MCF 10A (cell line): ENCODE measurements around the gene PPP2R5E. TPM values are rescaled to one million over a fixed set of nuclear protein-coding genes. Genes with fewer than 3 reads are reported as not detected.

Experiments
- BruUV-seq: library from RNA; stranded (reverse); fragments of 400-500 nt; replicated peaks from 2 replicates; lab custom pipeline; 2021; lab: Mats Ljungman, UMichigan
- CTCF ChIA-PET: fragments of 300-600 bp; sonication (Branson Sonifier 250); formaldehyde crosslinking; extraction: SDS; loops from one replicate; lab custom pipeline; 2021; ENCODE audit warnings: antibody characterized with exemption, inconsistent platforms; lab: Yijun Ruan, JAX
- POLR2A ChIA-PET: fragments of 300-600, 350-650 bp; sonication (Branson Sonifier 250); formaldehyde crosslinking; extraction: SDS; loops from one replicate; lab custom pipeline; 2020; ENCODE audit warnings: antibody characterized with exemption, inconsistent platforms; lab: Yijun Ruan, JAX
- DNase-seq: peaks from one replicate; pipeline ENCODE4 v3.0.0-alpha.2; 2018; ENCODE audit not compliant: unreplicated experiment
- H3K27ac Mint-ChIP-seq: one replicate; pipeline ENCODE4 v1.8.0; 2022; ENCODE audit warnings: mild to moderate bottlenecking, low read depth, mixed read lengths; ENCODE audit not compliant: unreplicated experiment
- H3K27me3 Mint-ChIP-seq: one replicate; pipeline ENCODE4 v1.8.0; 2022; ENCODE audit warnings: mixed read lengths; ENCODE audit not compliant: insufficient read depth, unreplicated experiment
- H3K36me3 Mint-ChIP-seq: one replicate; pipeline ENCODE4 v1.8.0; 2022; ENCODE audit warnings: mild to moderate bottlenecking, moderate library complexity, mixed read lengths; ENCODE audit not compliant: insufficient read depth, unreplicated experiment
- H3K4me1 Mint-ChIP-seq: one replicate; pipeline ENCODE4 v1.8.0; 2022; ENCODE audit warnings: mixed read lengths; ENCODE audit not compliant: insufficient read depth, unreplicated experiment
- H3K4me3 Mint-ChIP-seq: one replicate; pipeline ENCODE4 v1.8.0; 2022; ENCODE audit warnings: mild to moderate bottlenecking, moderate library complexity, mixed read lengths; ENCODE audit not compliant: unreplicated experiment
- H3K9me3 Mint-ChIP-seq: one replicate; pipeline ENCODE4 v1.8.0; 2022; ENCODE audit warnings: mixed read lengths; ENCODE audit not compliant: unreplicated experiment
- intact Hi-C: fragments of 100-400 bp; cut with micrococcal nuclease; formaldehyde crosslinking; loops from 2 replicates; pipeline ENCODE4 v1.14.1; 2022
- total RNA-seq: library from RNA; stranded (reverse); gene quantifications from 2 replicates; pipeline ENCODE4 v1.2.3, GENCODE V29; 2022
- TF ChIP-seq, protein P1 (sequence below): fragments of 200-600 bp; IDR thresholded peaks from one replicate; pipeline ENCODE4 v1.8.0; 2022; ENCODE audit warnings: antibody characterized with exemption, mild to moderate bottlenecking; ENCODE audit not compliant: unreplicated experiment

PPP2R5E gene
- total RNA-seq, 1 experiment from 2014 or later, result 49.7 TPM

DNA sequence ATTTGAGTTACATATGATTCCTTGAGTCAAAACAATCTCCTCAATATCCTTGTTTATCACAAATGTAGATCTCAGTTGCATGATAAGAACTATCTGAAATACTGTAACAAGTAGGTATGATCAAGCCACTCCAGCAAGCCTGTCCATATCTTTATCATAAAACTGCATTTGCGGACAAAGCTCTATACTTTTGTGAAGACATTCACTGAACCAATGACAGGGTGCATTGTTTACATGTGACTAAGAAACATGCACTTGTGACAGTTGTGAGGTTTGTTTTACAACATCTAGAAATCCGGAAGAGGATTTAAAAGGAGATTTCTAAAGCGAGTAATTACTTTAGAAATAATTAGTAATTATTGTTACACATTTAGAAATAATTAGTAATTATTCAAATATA lies 111.7 kb downstream of the PPP2R5E start:
- Mint-ChIP-seq H3K9me3 (no peaks in the 10 kb centered on the region), H3K4me3 (no peak overlapping the region), H3K27me3 (no peaks in the 10 kb centered on the region), H3K4me1 (peaks cover 15% of the 10 kb centered on the region), H3K27ac (no peak overlapping the region), H3K36me3 (peaks cover 3% of the 10 kb centered on the region)
- intact Hi-C loops, result no loop called here
- ChIA-PET POLR2A (interaction anchor here (0.6 to 1.0 kb wide), 2 partner anchors 34 to 37 kb away, joined by 3 to 4 read pairs; no protein-coding TSS in a partner anchor), CTCF (no interaction called here)
- BruUV-seq, result no TSS peak
- no peak for DNase-seq
- TF ChIP-seq, protein P1, sequence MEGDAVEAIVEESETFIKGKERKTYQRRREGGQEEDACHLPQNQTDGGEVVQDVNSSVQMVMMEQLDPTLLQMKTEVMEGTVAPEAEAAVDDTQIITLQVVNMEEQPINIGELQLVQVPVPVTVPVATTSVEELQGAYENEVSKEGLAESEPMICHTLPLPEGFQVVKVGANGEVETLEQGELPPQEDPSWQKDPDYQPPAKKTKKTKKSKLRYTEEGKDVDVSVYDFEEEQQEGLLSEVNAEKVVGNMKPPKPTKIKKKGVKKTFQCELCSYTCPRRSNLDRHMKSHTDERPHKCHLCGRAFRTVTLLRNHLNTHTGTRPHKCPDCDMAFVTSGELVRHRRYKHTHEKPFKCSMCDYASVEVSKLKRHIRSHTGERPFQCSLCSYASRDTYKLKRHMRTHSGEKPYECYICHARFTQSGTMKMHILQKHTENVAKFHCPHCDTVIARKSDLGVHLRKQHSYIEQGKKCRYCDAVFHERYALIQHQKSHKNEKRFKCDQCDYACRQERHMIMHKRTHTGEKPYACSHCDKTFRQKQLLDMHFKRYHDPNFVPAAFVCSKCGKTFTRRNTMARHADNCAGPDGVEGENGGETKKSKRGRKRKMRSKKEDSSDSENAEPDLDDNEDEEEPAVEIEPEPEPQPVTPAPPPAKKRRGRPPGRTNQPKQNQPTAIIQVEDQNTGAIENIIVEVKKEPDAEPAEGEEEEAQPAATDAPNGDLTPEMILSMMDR, result no peak

DNA sequence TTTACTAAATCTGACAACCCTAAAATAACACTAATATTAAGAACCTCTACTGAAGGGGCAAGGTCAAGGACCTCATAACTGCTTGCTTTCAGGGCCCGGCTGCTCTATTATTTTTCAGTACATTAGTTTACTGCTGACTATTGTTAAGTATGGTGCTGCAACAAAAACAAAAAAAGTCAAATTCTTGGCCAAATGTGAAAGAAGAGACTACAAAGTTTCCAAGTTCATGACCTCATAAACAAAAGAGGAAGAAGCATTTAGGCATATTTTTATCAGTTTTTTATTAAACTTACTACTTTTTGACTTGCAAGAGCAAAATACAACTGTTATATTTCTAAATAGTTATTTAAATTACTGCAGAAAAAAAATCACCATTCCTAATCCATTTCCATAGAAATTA lies 114.7 kb downstream of the PPP2R5E start:
- POLR2A ChIA-PET, result no interaction called here
- H3K27me3 Mint-ChIP-seq, result no peaks in the 10 kb centered on the region
- CTCF ChIA-PET, result interaction anchor here (0.6 kb wide), 1 partner anchor 55 kb away, joined by 4 read pairs; no protein-coding TSS in a partner anchor
- H3K27ac Mint-ChIP-seq, result no peak overlapping the region
- H3K9me3 Mint-ChIP-seq, result no peaks in the 10 kb centered on the region
- H3K4me1 Mint-ChIP-seq, result no peaks in the 10 kb centered on the region
- no peak overlapping the region for H3K4me3 Mint-ChIP-seq
- TF ChIP-seq, protein P1, result no peak
- DNase-seq, result no peak
- intact Hi-C loops, result no loop called here
- no TSS peak for BruUV-seq
- peaks cover 6% of the 10 kb centered on the region for H3K36me3 Mint-ChIP-seq

DNA sequence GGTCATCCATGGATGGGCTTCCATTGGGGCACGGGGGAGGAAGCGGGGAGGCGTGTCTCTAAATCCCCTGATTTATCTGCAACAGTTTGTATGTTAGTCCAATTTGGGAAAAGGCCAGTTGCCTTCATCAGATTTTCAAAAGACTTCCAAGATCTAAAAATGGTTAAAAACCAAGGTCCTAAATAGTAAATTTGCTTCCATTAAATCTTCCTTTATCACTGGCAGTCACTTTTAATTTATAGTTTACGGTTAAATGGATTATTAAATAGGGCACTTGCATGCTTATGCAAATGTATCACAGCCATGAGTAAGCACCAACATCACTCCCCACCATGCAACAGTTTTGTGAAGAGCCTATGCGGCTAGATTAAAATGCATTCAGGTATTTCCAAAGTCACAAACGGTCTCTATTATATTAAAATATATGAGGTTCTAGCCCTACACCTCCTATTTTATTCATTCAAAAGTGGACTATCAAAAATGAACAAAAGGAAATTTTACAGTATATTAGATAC lies 116.3 kb downstream of the PPP2R5E start:
- DNase-seq, result no peak
- H3K4me1 Mint-ChIP-seq, result no peaks in the 10 kb centered on the region
- H3K27ac Mint-ChIP-seq, result no peak overlapping the region
- ChIA-PET POLR2A (interaction anchor here (0.6 to 1.0 kb wide), 3 partner anchors 15 to 183 kb away, joined by 3 to 4 read pairs (median 4); no protein-coding TSS in a partner anchor), CTCF (interaction anchor here (1.0 kb wide), 1 partner anchor 116 kb away, joined by 4 read pairs; the partner anchor contains the start of gene PPP2R5E)
- BruUV-seq, result no TSS peak
- TF ChIP-seq, protein P1, result no peak
- intact Hi-C loops, result no loop called here
- H3K4me3 Mint-ChIP-seq, result no peak overlapping the region
- H3K36me3 Mint-ChIP-seq, result peaks cover 10% of the 10 kb centered on the region
- no peaks in the 10 kb centered on the region for H3K9me3 Mint-ChIP-seq
- no peaks in the 10 kb centered on the region for H3K27me3 Mint-ChIP-seq

DNA sequence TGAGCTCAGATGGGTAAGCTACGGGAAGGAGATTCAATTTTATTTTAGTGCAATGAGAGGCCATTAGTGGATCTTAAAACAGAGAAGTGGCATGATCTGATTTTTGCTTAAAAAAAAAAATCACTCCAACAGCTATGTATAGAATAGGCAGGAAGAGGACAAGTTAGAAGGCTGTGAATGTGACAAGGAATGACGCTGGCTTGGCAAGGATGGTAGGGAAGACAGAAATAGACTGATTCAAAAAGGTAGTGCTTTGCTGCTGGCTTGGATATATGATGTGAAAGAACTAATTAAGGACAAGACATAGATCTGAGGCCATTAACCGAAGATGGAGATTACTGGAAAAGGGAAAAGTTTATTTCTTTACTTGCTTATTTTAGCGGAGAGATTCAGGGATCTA lies 119.3 kb downstream of the PPP2R5E start:
- H3K27me3 Mint-ChIP-seq, result no peaks in the 10 kb centered on the region
- H3K27ac Mint-ChIP-seq, result no peak overlapping the region
- no peak for DNase-seq
- POLR2A ChIA-PET, result interaction anchor here (0.8 kb wide), 1 partner anchor 135 kb away, joined by 3 read pairs; no protein-coding TSS in a partner anchor
- intact Hi-C loops, result no loop called here
- H3K4me3 Mint-ChIP-seq, result no peak overlapping the region
- CTCF ChIA-PET, result no interaction called here
- no TSS peak for BruUV-seq
- peaks cover 28% of the 10 kb centered on the region for H3K36me3 Mint-ChIP-seq
- TF ChIP-seq, protein P1, result no peak
- H3K9me3 Mint-ChIP-seq, result no peaks in the 10 kb centered on the region
- H3K4me1 Mint-ChIP-seq, result no peaks in the 10 kb centered on the region
